Measurements from ENCODE around the gene FOXP2.

- TF ChIP-seq CTCF (IDR thresholded peaks at IDR 0.05; ENCODE audit: borderline replicate concordance, extremely low read depth, low read length, poor library complexity, severe bottlenecking) (no peak), EZH2 (IDR thresholded peaks at IDR 0.05; ENCODE audit: borderline replicate concordance, low read depth, low read length, severe bottlenecking) (no peak)
Observed at GRCh38 chr7:114650491-114650890, 235.9 kb downstream of the FOXP2 start.
